H1 (cell line): ENCODE data around the gene C7orf25. TPM values are rescaled to one million over a fixed set of nuclear protein-coding genes. Genes with fewer than 3 reads are reported as not detected.

Source experiments
- CTCF ChIA-PET: fragments of 300-600 bp; sonication (Branson Sonifier 250); formaldehyde crosslinking; loops from one replicate; lab custom pipeline; 2021; ENCODE audit not compliant: partially characterized antibody; lab: Charles Lee
- POLR2A ChIA-PET: fragments of 300-600 bp; sonication (Branson Sonifier 250); formaldehyde crosslinking; loops from one replicate; lab custom pipeline; 2021; ENCODE audit warnings: inconsistent platforms; ENCODE audit not compliant: partially characterized antibody; lab: Charles Lee
- DNase-seq, 2 experiments: peaks; one replicate each; pipeline versions ENCODE4 v3.0.0 to v3.0.0-alpha.2; 2010 to 2022; ENCODE audit warnings: low spot score in 2 of 2, low read depth in 1 of 2, mixed read lengths in 1 of 2
- FAIRE-seq: peaks from 2 replicates; lab custom pipeline; 2011; peaks lifted over from hg19 to GRCh38; lab: Jason Lieb, UNC
- H2AFZ ChIP-seq: 2 replicates; pipeline ENCODE4 v1.8.1; 2012; ENCODE audit warnings: low read length, inconsistent platforms
- H2AK5ac ChIP-seq: 2 replicates; pipeline ENCODE4 v1.6.1; 2013; ENCODE audit warnings: low read depth, low read length
- H2BK120ac ChIP-seq: replicated peaks from 2 replicates; pipeline ENCODE3; 2013; ENCODE audit warnings: low read depth, low read length, inconsistent platforms
- H2BK12ac ChIP-seq: 2 replicates; pipeline ENCODE4 v1.6.1; 2013; ENCODE audit warnings: low read depth, low read length
- H2BK15ac ChIP-seq: 2 replicates; pipeline ENCODE4 v1.6.1; 2013; ENCODE audit warnings: low read length
- H2BK20ac ChIP-seq: 2 replicates; pipeline ENCODE4 v1.6.1; 2013; ENCODE audit warnings: low read length
- H2BK5ac ChIP-seq: 2 replicates; pipeline ENCODE4 v1.6.1; 2013; ENCODE audit warnings: low read depth, low read length
- H3K14ac ChIP-seq: 2 replicates; pipeline ENCODE4 v1.6.1; 2013; ENCODE audit warnings: inconsistent platforms; ENCODE audit not compliant: insufficient read length
- H3K18ac ChIP-seq: 2 replicates; pipeline ENCODE4 v1.6.1; 2013; ENCODE audit warnings: low read length; ENCODE audit errors: extremely low read depth
- H3K23ac ChIP-seq: 2 replicates; pipeline ENCODE4 v1.6.1; 2013; ENCODE audit warnings: inconsistent platforms; ENCODE audit not compliant: insufficient read length
- H3K23me2 ChIP-seq: 2 replicates; pipeline ENCODE4 v1.6.1; 2013; ENCODE audit warnings: low read depth, low read length
- H3K27ac ChIP-seq: 2 replicates; pipeline ENCODE4 v1.6.1; 2011; ENCODE audit warnings: low read depth, low read length, inconsistent platforms
- H3K27me3 ChIP-seq, 4 experiments: replicated peaks in 1 of 4; 1 replicate in 1 of 4; 2 replicates in 3 of 4; pipeline versions ENCODE4 v1.6.1 to v1.8.1; 2011 to 2013; ENCODE audit warnings: low read length in 3 of 4, mild to moderate bottlenecking in 3 of 4, inconsistent platforms in 2 of 4, mixed read lengths in 2 of 4, moderate library complexity in 1 of 4; ENCODE audit not compliant: control insufficient read depth in 3 of 4, insufficient read depth in 3 of 4; ENCODE audit errors: extremely low read depth in 1 of 4
- H3K36me3 ChIP-seq, 4 experiments: 2 replicates each; pipeline versions ENCODE4 v1.6.1 to v1.8.1; 2011 to 2013; ENCODE audit warnings: mild to moderate bottlenecking in 4 of 4, low read length in 3 of 4, moderate library complexity in 2 of 4, control low read depth in 1 of 4, inconsistent platforms in 1 of 4; ENCODE audit not compliant: insufficient read depth in 4 of 4, control insufficient read depth in 2 of 4
- H3K4ac ChIP-seq: replicated peaks from 2 replicates; pipeline ENCODE3; 2013; ENCODE audit warnings: low read length, low read depth, mixed read lengths, inconsistent platforms; ENCODE audit not compliant: insufficient read length
- H3K4me1 ChIP-seq, 4 experiments: replicated peaks in 1 of 4; 1 replicate in 1 of 4; 2 replicates in 3 of 4; pipeline versions ENCODE4 v1.6.1 to v1.8.1; 2011 to 2013; ENCODE audit warnings: low read length in 3 of 4, inconsistent platforms in 2 of 4, mixed read lengths in 1 of 4; ENCODE audit not compliant: insufficient read depth in 4 of 4, control insufficient read depth in 3 of 4
- H3K4me2 ChIP-seq, 2 experiments: 2 replicates each; pipeline versions ENCODE4 v1.6.1 to v1.8.1; 2011 to 2013; ENCODE audit warnings: low read depth in 2 of 2, low read length in 2 of 2, control low read depth in 1 of 2, inconsistent platforms in 1 of 2, mild to moderate bottlenecking in 1 of 2; ENCODE audit not compliant: insufficient read depth in 1 of 2
- H3K4me3 ChIP-seq, 4 experiments: fragments of 200-600, 300-600 bp in 1 of 4; sonication (generic), shearing (Covaris generic), sonication (Bioruptor Twin) in 1 of 4; 2 replicates each; pipeline versions ENCODE4 v1.5.1 to v1.8.1; 2011 to 2016; ENCODE audit warnings: low read length in 4 of 4, low read depth in 3 of 4, control low read depth in 2 of 4, inconsistent platforms in 2 of 4, mild to moderate bottlenecking in 2 of 4, mixed read lengths in 1 of 4, moderate library complexity in 1 of 4; ENCODE audit not compliant: insufficient read depth in 2 of 4; ENCODE audit errors: extremely low read depth in 1 of 4
- H3K56ac ChIP-seq: replicated peaks from 2 replicates; pipeline ENCODE3; 2013; ENCODE audit warnings: low read depth, mild to moderate bottlenecking, mixed read lengths, low read length, inconsistent platforms; ENCODE audit not compliant: insufficient read length
- H3K79me1 ChIP-seq: 2 replicates; pipeline ENCODE4 v1.6.1; 2013; ENCODE audit warnings: low read depth, low read length, control low read depth
- H3K79me2 ChIP-seq, 2 experiments: 2 replicates each; pipeline versions ENCODE4 v1.6.1 to v1.8.1; 2012 to 2013; ENCODE audit warnings: low read length in 2 of 2, mild to moderate bottlenecking in 2 of 2, inconsistent platforms in 1 of 2; ENCODE audit not compliant: insufficient read depth in 2 of 2, control insufficient read depth in 1 of 2
- H3K9ac ChIP-seq, 4 experiments: replicated peaks in 1 of 4; 1 replicate in 1 of 4; 2 replicates in 3 of 4; pipeline versions ENCODE4 v1.6.1 to v1.8.1; 2011 to 2013; ENCODE audit warnings: low read depth in 3 of 4, low read length in 3 of 4, control low read depth in 2 of 4, mild to moderate bottlenecking in 2 of 4, moderate library complexity in 2 of 4, inconsistent platforms in 1 of 4; ENCODE audit errors: extremely low read depth in 1 of 4
- H3K9me3 ChIP-seq, 2 experiments: 2 replicates each; pipeline versions ENCODE4 v1.6.1 to v1.8.1; 2012 to 2013; ENCODE audit warnings: mild to moderate bottlenecking in 2 of 2, moderate library complexity in 2 of 2, control low read depth in 1 of 2, inconsistent platforms in 1 of 2, low read depth in 1 of 2, low read length in 1 of 2, mixed read lengths in 1 of 2; ENCODE audit not compliant: insufficient read depth in 2 of 2
- H4K20me1 ChIP-seq, 2 experiments: replicated peaks in 1 of 2; 2 replicates each; pipeline versions ENCODE3 to v1.8.1; 2011 to 2013; ENCODE audit warnings: inconsistent platforms in 2 of 2, low read length in 2 of 2, mild to moderate bottlenecking in 1 of 2; ENCODE audit not compliant: insufficient read depth in 2 of 2, control insufficient read depth in 1 of 2
- H4K5ac ChIP-seq: 2 replicates; pipeline ENCODE4 v1.6.1; 2013; ENCODE audit warnings: low read length, low read depth, mixed read lengths, inconsistent platforms; ENCODE audit not compliant: insufficient read length
- H4K8ac ChIP-seq: 2 replicates; pipeline ENCODE4 v1.8.0; 2013; ENCODE audit warnings: mild to moderate bottlenecking, moderate library complexity, low read length, inconsistent platforms; ENCODE audit not compliant: insufficient read depth; ENCODE audit errors: extremely low read depth
- H4K91ac ChIP-seq: replicated peaks from 2 replicates; pipeline ENCODE3; 2013; ENCODE audit warnings: low read length, mixed read lengths, inconsistent platforms; ENCODE audit not compliant: insufficient read length
- NANOG ChIP-seq: IDR thresholded peaks from 2 replicates; pipeline ENCODE4 v1.6.1; 2011; ENCODE audit warnings: low read length, low read depth, mild to moderate bottlenecking, inconsistent platforms; ENCODE audit not compliant: insufficient read depth, poor library complexity, severe bottlenecking
- SRF ChIP-seq: IDR thresholded peaks from 2 replicates; pipeline ENCODE4 v1.6.1; 2011; ENCODE audit warnings: mild to moderate bottlenecking, low read depth, low read length, moderate library complexity
- WGBS, 2 experiments: shearing (Covaris generic) in 1 of 2; methylation state at CpG; one replicate each; pipeline versions ENCODE4 v1.1.6 to v1.1.7; 2013 to 2015; ENCODE audit warnings: low lambda C conversion rate in 2 of 2, mixed read lengths in 2 of 2, inconsistent platforms in 1 of 2, low coverage in 1 of 2, missing lambda C conversion rate in 1 of 2; ENCODE audit not compliant: insufficient replicate concordance in 2 of 2, insufficient coverage in 1 of 2, insufficient read length in 1 of 2; ENCODE audit errors: extremely low coverage in 1 of 2, missing lambda C conversion rate in 1 of 2; 5-methylcytosine and 5-hydroxymethylcytosine counted together
- polyA plus RNA-seq, 7 experiments: library from polyadenylated mRNA; depleted of rRNA in 3 of 7; stranded (reverse) in 5 of 7; unstranded in 2 of 7; fragments of >200 nt in 5 of 7; fragments of 200-250 nt in 2 of 7; gene quantifications; 1 replicate in 5 of 7; 2 replicates in 1 of 7; 4 replicates in 1 of 7; pipeline versions ENCODE4 v1.2.1 to v1.2.3, GENCODE V29; 2011 to 2013; ENCODE audit warnings: missing spikeins in 2 of 7, mixed read lengths in 2 of 7
- total RNA-seq: library from RNA; stranded (reverse); fragmentation: NEBNext Ultra II Directional; extraction: Animal tissue kit (Norgen Biotek cat#: 25700); gene quantifications from 2 replicates; pipeline ENCODE4 v1.2.1, GENCODE V29; 2021

The C7orf25 gene
- total and polyA plus RNA-seq, 2 of the 8 experiments (the other 6 are each of a cell fraction or from before 2014, with no cell fraction given): 0.70 to 4.5 TPM

GRCh38 chr7:42910306-42910705, 1.6 kb downstream of the C7orf25 start:
- no peak overlapping the region for H2BK15ac ChIP-seq
- no peaks in the 10 kb centered on the region for H4K20me1 ChIP-seq
- H2BK12ac ChIP-seq: no peak overlapping the region
- no peak overlapping the region for H2BK20ac ChIP-seq
- H3K4me1 ChIP-seq: peaks cover 2 to 11% (median 5%) of the 10 kb centered on the region in 4 experiments; a peak in 6 of 7 replicates
- TF ChIP-seq NANOG (no peak), SRF (no peak)
- no peak overlapping the region for H3K4me3 ChIP-seq
- peak overlapping the region; percentile 78 to 96; a peak in 2 of 4 replicates for H3K4me2 ChIP-seq
- H3K4ac ChIP-seq: no peak overlapping the region
- no peak overlapping the region for H2BK120ac ChIP-seq
- CTCF ChIA-PET: interaction anchor here (0.6 to 1.3 kb wide), 4 partner anchors 33 to 968 kb away, joined by 3 to 6 read pairs (median 4); no protein-coding TSS in a partner anchor
- peaks cover 4% of the 10 kb centered on the region; the same call in 1 of the 2 replicates for H3K79me1 ChIP-seq
- DNase-seq (no peak), FAIRE-seq (no peak)
- H4K91ac ChIP-seq: no peak overlapping the region
- H3K56ac ChIP-seq: no peak overlapping the region
- POLR2A ChIA-PET: interaction anchor here (0.6 to 1.3 kb wide), 6 partner anchors 9 to 23 kb away, joined by 3 to 5 read pairs (median 3); no protein-coding TSS in a partner anchor
- H3K36me3 ChIP-seq: peaks cover 0 to 13% (median under 1%) of the 10 kb centered on the region in 4 experiments; a peak in 3 of 8 replicates
- peaks cover 2% of the 10 kb centered on the region; the same call in 1 of the 2 replicates for H3K23me2 ChIP-seq
- H3K23ac ChIP-seq: no peak overlapping the region
- no peak overlapping the region for H2BK5ac ChIP-seq
- H3K18ac ChIP-seq: no peak overlapping the region
- no peak overlapping the region for H3K9ac ChIP-seq
- no peaks in the 10 kb centered on the region for H3K9me3 ChIP-seq
- no peak overlapping the region for H3K27ac ChIP-seq
- H3K14ac ChIP-seq: no peak overlapping the region
- H3K79me2 ChIP-seq: peaks cover 0 to 10% of the 10 kb centered on the region in 2 experiments; a peak in 2 of 4 replicates
- no peaks in the 10 kb centered on the region for H3K27me3 ChIP-seq
- H2AK5ac ChIP-seq: no peak overlapping the region
- WGBS, 2 experiments: 88% methylated on average over 2 of the region's 2 CpGs; no CpG with 5 or more reads in 1 of the 2 experiments
- H4K8ac ChIP-seq: no peak overlapping the region
- H4K5ac ChIP-seq: no peak overlapping the region
- no peak overlapping the region for H2AFZ ChIP-seq
